ENCODE measurements around the gene PORCN. TPM values are rescaled to one million over a fixed set of nuclear protein-coding genes. Genes with fewer than 3 reads are reported as not detected.
A peak's percentile ranks its signal among the peaks of the same experiment; 100 is the strongest.

PORCN gene
- polyA plus RNA-seq (ENCODE audit: insufficient read length in 10 of 10) = 1 to 10 TPM; 2.3 to 4.7 (median 3.7) TPM
- long read RNA-seq, donor 1, partial matches to known transcripts = 0 of 1 reads
- long read RNA-seq, donor 1, other reads (novel, unspliced or antisense) = 0 of 1 reads
- long read RNA-seq, donor 2 = 0 reads
- long read RNA-seq, donor 3 = 0 reads
- long read RNA-seq, donor 4, partial matches to known transcripts = 0 of 1 reads
- long read RNA-seq, donor 4, other reads (novel, unspliced or antisense) = 0 of 1 reads
- long read RNA-seq, donor 5 = 0 reads
- long read RNA-seq, donor 6, partial matches to known transcripts = 0 of 1 reads
- long read RNA-seq, donor 6, other reads (novel, unspliced or antisense) = 0 of 1 reads
- long read RNA-seq, donor 7, partial matches to known transcripts = 0 of 1 reads
- long read RNA-seq, donor 7, other reads (novel, unspliced or antisense) = 0 of 1 reads
- long read RNA-seq, donor 8 = 0 reads
- long read RNA-seq, donor 9 = 0 reads

GRCh38 chrX:48508400-48509244 lies at the start of gene PORCN:
PORCN (plus strand) TSS chrX:48508992; CDS start chrX:48509821, 829 bp downstream.
- DNase-seq = peak in 2 of 3 donors; percentile 59 to 84

GRCh38 chrX:48459483-48459882 lies 49.3 kb upstream of the PORCN start:
- no peak for DNase-seq

- DNase-seq = no peak
Measured at GRCh38 chrX:48460031-48460430, 48.8 kb upstream of the PORCN start.

- no peak for DNase-seq
Measured at GRCh38 chrX:48460606-48461005, 48.2 kb upstream of the PORCN start.

- no peak for DNase-seq
Measured at GRCh38 chrX:48461830-48462229, 47.0 kb upstream of the PORCN start.

- peak; percentile 22 to 81 (median 60) for DNase-seq
Measured at GRCh38 chrX:48465336-48465933, 43.4 kb upstream of the PORCN start.

GRCh38 chrX:48466696-48467095 lies 42.1 kb upstream of the PORCN start:
- DNase-seq = no peak

GRCh38 chrX:48467281-48467761 lies 41.5 kb upstream of the PORCN start:
- DNase-seq = no peak

- no peak for DNase-seq
Measured at GRCh38 chrX:48468247-48468671, 40.5 kb upstream of the PORCN start.

GRCh38 chrX:48468693-48469691 lies 39.8 kb upstream of the PORCN start:
- DNase-seq = no peak

GRCh38 chrX:48470110-48470832 lies 38.5 kb upstream of the PORCN start, which contains the start of gene SLC38A5:
SLC38A5 (minus strand) TSS chrX:48470260; CDS start chrX:48467924, 2,336 bp downstream.
- DNase-seq = no peak

- DNase-seq = no peak
Measured at GRCh38 chrX:48470833-48471118, 38.0 kb upstream of the PORCN start.

- DNase-seq = no peak
Measured at GRCh38 chrX:48471504-48471903, 37.3 kb upstream of the PORCN start.

- no peak for DNase-seq
Measured at GRCh38 chrX:48472225-48472624, 36.6 kb upstream of the PORCN start.

- DNase-seq = no peak
Measured at GRCh38 chrX:48472851-48473703, 35.7 kb upstream of the PORCN start.

- no peak for DNase-seq
Measured at GRCh38 chrX:48473704-48473990, 35.1 kb upstream of the PORCN start.

GRCh38 chrX:48474127-48474526 lies 34.7 kb upstream of the PORCN start:
- DNase-seq = no peak

- no peak for DNase-seq
Measured at GRCh38 chrX:48474581-48474980, 34.2 kb upstream of the PORCN start.

GRCh38 chrX:48475296-48475695 lies 33.5 kb upstream of the PORCN start:
- DNase-seq = no peak
